HUES64 (cell line): ENCODE data around the gene ROR1.

Experiments
- H3K27ac ChIP-seq: 2 replicates; pipeline ENCODE4 v1.7.0; 2013; ENCODE audit warnings: low read depth, low read length, inconsistent platforms
- H3K27me3 ChIP-seq: 2 replicates; pipeline ENCODE4 v1.6.1; 2013; ENCODE audit warnings: mild to moderate bottlenecking, low read length; ENCODE audit not compliant: insufficient read depth
- H3K36me3 ChIP-seq: 2 replicates; pipeline ENCODE4 v1.6.1; 2013; ENCODE audit warnings: mild to moderate bottlenecking, low read length; ENCODE audit not compliant: insufficient read depth
- H3K4me1 ChIP-seq: 2 replicates; pipeline ENCODE4 v1.6.1; 2013; ENCODE audit warnings: mild to moderate bottlenecking, low read length, moderate library complexity; ENCODE audit not compliant: insufficient read depth
- H3K4me3 ChIP-seq: 2 replicates; pipeline ENCODE4 v1.5.1; 2013; ENCODE audit warnings: mild to moderate bottlenecking, low read length, moderate library complexity
- H3K9ac ChIP-seq: 2 replicates; pipeline ENCODE4 v1.6.1; 2013; ENCODE audit warnings: mild to moderate bottlenecking, low read depth, low read length
- H3K9me3 ChIP-seq: 2 replicates; pipeline ENCODE4 v1.6.1; 2013; ENCODE audit warnings: low read depth, low read length; ENCODE audit not compliant: insufficient read depth
- WGBS: fragments of 150-250, 120-280 bp; methylation state at CpG from one replicate; pipeline ENCODE4 v1.1.7; 2013; ENCODE audit warnings: missing lambda C conversion rate; 5-methylcytosine and 5-hydroxymethylcytosine counted together

Gene ROR1

GRCh38 chr1:63915121-63915520, 141.3 kb downstream of the ROR1 start:
- Histone ChIP-seq H3K27me3 (no peaks in the 10 kb centered on the region), H3K27ac (no peak overlapping the region), H3K9ac (no peak overlapping the region), H3K4me3 (no peak overlapping the region), H3K9me3 (no peaks in the 10 kb centered on the region), H3K4me1 (peaks cover 46% of the 10 kb centered on the region), H3K36me3 (no peaks in the 10 kb centered on the region)
- WGBS: 58% methylated on average over 1 of the region's 1 CpG

- no peak overlapping the region for H3K4me3 ChIP-seq
- no peaks in the 10 kb centered on the region for H3K9me3 ChIP-seq
- no peak overlapping the region for H3K27ac ChIP-seq
- H3K4me1 ChIP-seq: peaks cover 53% of the 10 kb centered on the region
- no peak overlapping the region for H3K9ac ChIP-seq
- H3K36me3 ChIP-seq: no peaks in the 10 kb centered on the region
- H3K27me3 ChIP-seq: no peaks in the 10 kb centered on the region
- 94% methylated on average over 2 of the region's 2 CpGs for WGBS
Measured at GRCh38 chr1:63916485-63917360, 142.9 kb downstream of the ROR1 start.

DNA sequence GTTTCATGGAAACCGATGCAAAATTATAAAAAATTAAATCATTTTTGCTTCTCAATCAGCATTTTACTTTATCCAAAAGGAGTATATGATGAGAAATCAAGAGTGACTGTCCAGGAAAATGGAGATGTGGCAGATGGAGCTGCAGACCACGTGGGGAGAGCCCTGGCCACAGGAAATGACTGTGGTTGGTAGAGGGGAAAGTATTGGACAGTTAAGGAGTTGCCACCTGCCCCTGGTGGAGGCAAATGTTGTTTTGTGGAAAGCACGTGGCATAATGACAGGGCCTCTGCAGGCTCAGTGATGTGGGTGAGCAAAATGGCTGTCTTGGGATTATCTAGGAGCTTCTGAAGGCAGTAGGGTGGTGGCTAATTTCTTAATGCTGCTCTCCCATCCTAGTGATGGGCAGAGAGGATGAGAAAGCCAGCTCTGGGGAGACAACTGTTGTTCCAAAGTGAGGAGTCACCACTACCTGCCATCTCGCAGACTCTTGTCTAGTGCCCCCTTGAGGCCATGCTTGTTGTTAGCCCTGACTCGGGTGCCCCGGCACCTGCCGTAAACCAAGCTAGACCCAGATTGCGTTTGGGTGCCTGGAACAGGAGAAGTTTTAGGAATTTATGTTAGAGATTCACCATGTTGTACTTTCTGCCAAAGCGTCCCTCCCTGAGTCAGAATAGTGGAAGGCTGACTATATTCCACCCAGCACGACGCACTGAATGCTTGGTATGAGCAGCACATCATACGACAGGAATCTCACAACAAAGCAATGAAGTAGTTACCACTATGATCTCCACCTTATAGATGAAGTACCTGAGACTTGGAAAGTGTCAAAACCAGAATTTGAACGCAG, 144.0 kb downstream of the ROR1 start:
- WGBS: 89% methylated on average over 13 of the region's 13 CpGs
- peaks cover 52% of the 10 kb centered on the region for H3K4me1 ChIP-seq
- no peak overlapping the region for H3K9ac ChIP-seq
- no peaks in the 10 kb centered on the region for H3K9me3 ChIP-seq
- H3K36me3 ChIP-seq: no peaks in the 10 kb centered on the region
- no peaks in the 10 kb centered on the region for H3K27me3 ChIP-seq
- no peak overlapping the region for H3K4me3 ChIP-seq
- no peak overlapping the region for H3K27ac ChIP-seq

DNA sequence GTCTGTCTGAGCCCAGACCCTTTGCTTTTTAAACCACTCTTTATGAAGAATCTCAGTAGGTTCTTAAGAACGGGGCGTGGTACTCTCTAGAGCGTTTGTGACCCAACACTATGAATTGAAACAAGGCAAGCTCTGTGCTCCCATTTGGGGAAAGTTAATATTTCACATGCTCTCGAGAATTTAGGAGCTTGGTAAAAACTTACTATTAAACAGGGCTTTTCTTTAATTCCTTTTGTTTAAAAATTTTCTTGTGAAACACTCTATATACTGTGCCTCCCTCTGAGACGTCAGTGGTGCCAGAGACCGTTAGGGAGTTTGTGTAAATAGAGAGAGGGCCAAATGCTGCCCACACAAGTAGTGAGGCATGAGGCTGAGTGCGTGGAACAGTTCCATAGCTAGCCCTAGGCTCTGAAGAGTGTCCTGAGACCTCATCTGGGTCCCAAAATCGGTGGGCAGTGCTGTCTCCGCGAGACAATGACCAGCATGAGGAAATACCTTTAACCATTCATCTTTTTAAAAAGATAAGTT, 144.7 kb downstream of the ROR1 start:
- Histone ChIP-seq H3K36me3 (no peaks in the 10 kb centered on the region), H3K4me3 (no peak overlapping the region), H3K9ac (no peak overlapping the region), H3K27ac (no peak overlapping the region), H3K27me3 (no peaks in the 10 kb centered on the region), H3K4me1 (peaks cover 45% of the 10 kb centered on the region), H3K9me3 (no peaks in the 10 kb centered on the region)
- 91% methylated on average over 10 of the region's 10 CpGs for WGBS

DNA sequence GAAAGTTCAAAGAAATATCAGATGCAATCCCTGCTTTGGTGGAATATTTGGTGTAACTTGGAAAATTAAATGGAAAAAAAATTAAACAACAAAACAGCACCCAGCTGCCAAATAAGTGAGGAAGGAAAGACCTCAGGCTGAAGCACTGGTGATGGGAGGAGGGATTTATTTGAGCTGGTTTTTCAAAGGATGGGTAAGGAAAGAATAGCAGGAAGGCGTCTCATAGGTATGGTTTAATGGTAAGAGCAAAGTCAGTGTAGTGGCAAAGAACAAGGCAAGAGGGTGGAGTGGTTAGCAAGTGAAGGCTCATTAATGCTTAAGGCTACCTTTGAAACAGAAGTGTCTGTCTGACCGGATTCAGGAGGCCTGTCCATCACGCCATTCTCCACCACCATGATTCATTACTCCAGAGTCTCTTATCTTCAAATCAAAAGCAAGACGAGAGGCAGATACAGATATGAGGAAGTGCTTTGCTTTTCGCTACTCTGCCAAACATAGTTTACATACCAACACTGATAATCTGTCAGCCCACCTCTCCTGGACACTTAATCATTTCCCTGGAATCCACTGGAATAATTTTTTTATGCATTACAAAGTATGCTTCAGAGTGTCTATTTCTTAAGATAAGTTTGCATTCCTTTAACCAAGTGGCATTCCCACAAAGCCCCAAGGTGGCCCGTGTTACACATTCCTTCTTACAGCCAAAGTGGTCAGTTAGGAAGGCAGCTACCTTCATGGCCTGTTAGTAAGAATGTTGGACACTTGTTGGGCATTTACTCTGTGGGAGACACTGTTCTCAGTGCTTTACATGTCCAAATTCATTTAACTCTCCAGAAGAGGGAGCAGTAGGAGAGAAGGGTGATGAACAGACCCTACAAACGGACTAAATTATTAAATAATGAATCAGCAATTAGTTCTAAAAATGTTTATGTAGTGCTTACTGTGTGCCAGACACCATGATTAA, 146.6 kb downstream of the ROR1 start:
- Histone ChIP-seq H3K4me3 (no peak overlapping the region), H3K36me3 (no peaks in the 10 kb centered on the region), H3K9ac (no peak overlapping the region), H3K9me3 (no peaks in the 10 kb centered on the region), H3K27me3 (no peaks in the 10 kb centered on the region), H3K4me1 (peaks cover 29% of the 10 kb centered on the region), H3K27ac (no peak overlapping the region)
- 82% methylated on average over 6 of the region's 7 CpGs for WGBS

- Histone ChIP-seq H3K36me3 (no peaks in the 10 kb centered on the region), H3K27ac (no peak overlapping the region), H3K4me1 (peaks cover 29% of the 10 kb centered on the region), H3K4me3 (no peak overlapping the region), H3K27me3 (no peaks in the 10 kb centered on the region), H3K9ac (no peak overlapping the region), H3K9me3 (no peaks in the 10 kb centered on the region)
- WGBS: 95% methylated on average over 5 of the region's 5 CpGs
Measured at GRCh38 chr1:63921359-63921758, 147.5 kb downstream of the ROR1 start.

- no peaks in the 10 kb centered on the region for H3K27me3 ChIP-seq
- H3K9ac ChIP-seq: no peak overlapping the region
- H3K36me3 ChIP-seq: no peaks in the 10 kb centered on the region
- H3K9me3 ChIP-seq: no peaks in the 10 kb centered on the region
- H3K27ac ChIP-seq: no peak overlapping the region
- H3K4me3 ChIP-seq: no peak overlapping the region
- H3K4me1 ChIP-seq: peaks cover 29% of the 10 kb centered on the region
Measured at GRCh38 chr1:63921802-63922201, 148.0 kb downstream of the ROR1 start.

- no peaks in the 10 kb centered on the region for H3K9me3 ChIP-seq
- no peaks in the 10 kb centered on the region for H3K36me3 ChIP-seq
- H3K4me1 ChIP-seq: peaks cover 30% of the 10 kb centered on the region
- no peaks in the 10 kb centered on the region for H3K27me3 ChIP-seq
- 95% methylated on average over 6 of the region's 6 CpGs for WGBS
- H3K27ac ChIP-seq: no peak overlapping the region
- no peak overlapping the region for H3K9ac ChIP-seq
- H3K4me3 ChIP-seq: no peak overlapping the region
Measured at GRCh38 chr1:63922848-63923247, 149.0 kb downstream of the ROR1 start.

GRCh38 chr1:63923302-63923701, 149.5 kb downstream of the ROR1 start:
- Histone ChIP-seq H3K27ac (no peak overlapping the region), H3K9me3 (no peaks in the 10 kb centered on the region), H3K9ac (no peak overlapping the region), H3K4me3 (no peak overlapping the region), H3K36me3 (no peaks in the 10 kb centered on the region), H3K27me3 (no peaks in the 10 kb centered on the region), H3K4me1 (peaks cover 34% of the 10 kb centered on the region)
- WGBS: 91% methylated on average over 2 of the region's 2 CpGs

DNA sequence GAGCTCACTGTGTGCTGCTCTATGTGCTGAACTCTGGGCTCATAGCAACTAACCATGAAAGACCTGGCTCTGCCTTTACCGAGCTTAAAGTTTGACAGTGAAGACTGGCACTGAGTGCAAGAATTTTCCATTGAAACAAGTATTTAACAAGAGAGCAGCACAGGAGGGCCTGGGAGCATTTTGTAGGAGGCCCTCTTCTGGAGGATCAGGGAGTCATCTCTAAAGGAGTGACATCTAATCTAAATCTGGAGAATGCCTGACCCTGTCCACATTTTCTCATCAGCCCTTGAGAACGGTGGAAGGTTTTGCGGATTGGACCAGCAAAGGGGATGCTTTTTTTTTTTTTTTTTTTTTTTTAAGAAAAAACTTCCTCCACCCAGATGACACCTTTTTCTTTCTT, 150.8 kb downstream of the ROR1 start:
- H3K36me3 ChIP-seq: no peaks in the 10 kb centered on the region
- no peak overlapping the region for H3K4me3 ChIP-seq
- 92% methylated on average over 2 of the region's 3 CpGs for WGBS
- H3K4me1 ChIP-seq: peaks cover 42% of the 10 kb centered on the region
- H3K27ac ChIP-seq: no peak overlapping the region
- no peaks in the 10 kb centered on the region for H3K27me3 ChIP-seq
- no peaks in the 10 kb centered on the region for H3K9me3 ChIP-seq
- no peak overlapping the region for H3K9ac ChIP-seq
